RWPE1 (cell line): ENCODE data around the gene SNRPD2.

Source experiments
- CTCF ChIA-PET: fragments of 350-600 bp; sonication (Branson Sonifier 250); formaldehyde crosslinking; extraction: SDS; loops from one replicate; lab custom pipeline; 2021; lab: Yijun Ruan, JAX
- POLR2A ChIA-PET: fragments of 400-600 bp; formaldehyde crosslinking; extraction: SDS; loops from one replicate; lab custom pipeline; 2020; ENCODE audit warnings: antibody characterized with exemption; ENCODE audit not compliant: low non-redundant PET; lab: Yijun Ruan, JAX
- DNase-seq: peaks from one replicate; pipeline ENCODE4 v3.0.0; 2012; ENCODE audit warnings: low spot score
- H3K27ac ChIP-seq: fragments of 450-650 bp; 2 replicates; pipeline ENCODE4 v1.5.1; 2017
- TF ChIP-seq, protein P1 (sequence below): fragments of 450-650 bp; conservative IDR thresholded peaks from 2 replicates; pipeline ENCODE4 v1.5.1; 2017; ENCODE audit warnings: low read depth, mild to moderate bottlenecking

The SNRPD2 gene

GRCh38 chr19:45657520-45658167 is 34.1 kb downstream of the SNRPD2 start:
- TF ChIP-seq, protein P1, sequence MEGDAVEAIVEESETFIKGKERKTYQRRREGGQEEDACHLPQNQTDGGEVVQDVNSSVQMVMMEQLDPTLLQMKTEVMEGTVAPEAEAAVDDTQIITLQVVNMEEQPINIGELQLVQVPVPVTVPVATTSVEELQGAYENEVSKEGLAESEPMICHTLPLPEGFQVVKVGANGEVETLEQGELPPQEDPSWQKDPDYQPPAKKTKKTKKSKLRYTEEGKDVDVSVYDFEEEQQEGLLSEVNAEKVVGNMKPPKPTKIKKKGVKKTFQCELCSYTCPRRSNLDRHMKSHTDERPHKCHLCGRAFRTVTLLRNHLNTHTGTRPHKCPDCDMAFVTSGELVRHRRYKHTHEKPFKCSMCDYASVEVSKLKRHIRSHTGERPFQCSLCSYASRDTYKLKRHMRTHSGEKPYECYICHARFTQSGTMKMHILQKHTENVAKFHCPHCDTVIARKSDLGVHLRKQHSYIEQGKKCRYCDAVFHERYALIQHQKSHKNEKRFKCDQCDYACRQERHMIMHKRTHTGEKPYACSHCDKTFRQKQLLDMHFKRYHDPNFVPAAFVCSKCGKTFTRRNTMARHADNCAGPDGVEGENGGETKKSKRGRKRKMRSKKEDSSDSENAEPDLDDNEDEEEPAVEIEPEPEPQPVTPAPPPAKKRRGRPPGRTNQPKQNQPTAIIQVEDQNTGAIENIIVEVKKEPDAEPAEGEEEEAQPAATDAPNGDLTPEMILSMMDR: no peak
- H3K27ac ChIP-seq: no peak overlapping the region
- POLR2A ChIA-PET: no interaction called here
- CTCF ChIA-PET: no interaction called here
- no peak for DNase-seq

DNA sequence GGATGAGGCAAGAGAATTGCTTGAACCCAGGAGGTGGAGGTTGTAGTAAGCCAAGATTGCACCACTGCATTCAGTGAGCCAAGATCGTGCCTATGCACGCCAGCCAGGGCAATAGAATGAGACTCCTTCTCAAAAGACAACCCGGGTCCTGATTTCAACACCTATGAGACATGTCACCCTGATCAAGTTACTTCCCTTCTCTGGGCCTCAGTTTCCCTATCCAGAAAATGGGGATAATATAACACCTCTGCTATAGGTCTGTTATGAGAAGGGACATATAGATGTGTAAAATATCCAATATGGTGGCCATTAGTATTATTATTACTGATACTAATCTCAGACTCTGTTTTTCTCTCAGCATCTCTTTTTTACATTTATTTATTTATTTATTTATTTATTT is 36.7 kb downstream of the SNRPD2 start:
- DNase-seq: no peak
- CTCF ChIA-PET: interaction anchor here (0.7 kb wide), 1 partner anchor 45 kb away, joined by 3 read pairs; no protein-coding TSS in a partner anchor
- POLR2A ChIA-PET: no interaction called here
- TF ChIP-seq, protein P1: no peak
- H3K27ac ChIP-seq: no peak overlapping the region

GRCh38 chr19:45653634-45654033 is 38.1 kb downstream of the SNRPD2 start:
- TF ChIP-seq, protein P1: no peak
- no peak for DNase-seq
- ChIA-PET CTCF (interaction anchor here (0.8 to 1.5 kb wide), 2 partner anchors 11 to 20 kb away, joined by 3 to 4 read pairs; no protein-coding TSS in a partner anchor), POLR2A (no interaction called here)
- no peak overlapping the region for H3K27ac ChIP-seq

GRCh38 chr19:45650722-45651121 is 41.0 kb downstream of the SNRPD2 start:
- ChIA-PET POLR2A (no interaction called here), CTCF (interaction anchor here (0.6 kb wide), 2 partner anchors 9 to 134 kb away, joined by 5 read pairs; no protein-coding TSS in a partner anchor)
- H3K27ac ChIP-seq: no peak overlapping the region
- DNase-seq: no peak
- TF ChIP-seq, protein P1: no peak

DNA sequence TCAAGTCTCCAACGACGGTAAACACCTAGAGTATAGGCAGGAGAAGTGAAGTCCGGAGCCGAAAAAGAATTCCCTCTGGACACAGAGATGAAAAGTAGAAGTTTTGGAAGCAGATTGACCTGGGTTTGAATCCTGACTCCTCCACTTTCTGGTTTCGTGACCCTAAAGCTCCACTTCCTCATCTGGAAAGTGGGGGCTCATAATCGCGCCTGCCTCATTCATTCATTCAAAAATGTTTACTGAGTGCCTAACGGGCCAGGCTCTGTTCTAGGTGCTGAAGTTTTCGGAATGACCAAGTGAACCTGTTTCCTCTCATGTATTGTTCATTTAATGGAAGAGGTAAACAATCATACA is 45.4 kb downstream of the SNRPD2 start:
- CTCF ChIA-PET: interaction anchor here (0.7 kb wide), 1 partner anchor 28 kb away, joined by 3 read pairs; no protein-coding TSS in a partner anchor
- H3K27ac ChIP-seq: peak overlapping the region; percentile 66
- POLR2A ChIA-PET: no interaction called here
- TF ChIP-seq, protein P1: no peak
- no peak for DNase-seq

- H3K27ac ChIP-seq: peak overlapping the region; percentile 66
- DNase-seq: peak; percentile 66
- ChIA-PET CTCF (interaction anchor here (0.7 kb wide), 1 partner anchor 28 kb away, joined by 3 read pairs; no protein-coding TSS in a partner anchor), POLR2A (no interaction called here)
- TF ChIP-seq, protein P1: no peak
These were observed 46.0 kb downstream of the SNRPD2 start for GRCh38 chr19:45645631-45646344.
